Stimulated activated CD8-positive, alpha-beta memory T cell treated with anti-CD3 and anti-CD28 coated beads, Interleukin-12 subunit alpha, Interleukin-12 subunit beta, amount 100 ng/mL, for 1 hour (primary cell): ENCODE measurements around the gene ADARB2.

Source experiments
- DNase-seq: peaks from one replicate; pipeline ENCODE4 v3.0.0-alpha.2; 2020; ENCODE audit warnings: low read depth

The ADARB2 gene

GRCh38 chr10:1735562-1735961 is 1.8 kb downstream of the ADARB2 start:
- DNase-seq = no peak

GRCh38 chr10:1734288-1734687 is 3.0 kb downstream of the ADARB2 start:
- no peak for DNase-seq

GRCh38 chr10:1733720-1734119 is 3.6 kb downstream of the ADARB2 start:
- DNase-seq = no peak

GRCh38 chr10:1732564-1732996 is 4.7 kb downstream of the ADARB2 start:
- DNase-seq = no peak

GRCh38 chr10:1731592-1731991 is 5.7 kb downstream of the ADARB2 start:
- DNase-seq = no peak

GRCh38 chr10:1729751-1730150 is 7.6 kb downstream of the ADARB2 start:
- DNase-seq = no peak

- DNase-seq = no peak
Measured at GRCh38 chr10:1726861-1727260, 10.5 kb downstream of the ADARB2 start.

GRCh38 chr10:1724921-1725488 is 12.3 kb downstream of the ADARB2 start:
- no peak for DNase-seq

- no peak for DNase-seq
Measured at GRCh38 chr10:1716839-1717238, 20.5 kb downstream of the ADARB2 start.

- DNase-seq = no peak
Measured at GRCh38 chr10:1715821-1716220, 21.5 kb downstream of the ADARB2 start.

GRCh38 chr10:1712944-1713671 is 24.2 kb downstream of the ADARB2 start:
- no peak for DNase-seq

GRCh38 chr10:1712314-1712713 is 25.0 kb downstream of the ADARB2 start:
- no peak for DNase-seq

- DNase-seq = no peak
Measured at GRCh38 chr10:1709161-1709560, 28.2 kb downstream of the ADARB2 start.

GRCh38 chr10:1708746-1709145 is 28.6 kb downstream of the ADARB2 start:
- no peak for DNase-seq

- no peak for DNase-seq
Measured at GRCh38 chr10:1706711-1707110, 30.6 kb downstream of the ADARB2 start.

GRCh38 chr10:1706256-1706655 is 31.1 kb downstream of the ADARB2 start:
- no peak for DNase-seq

GRCh38 chr10:1698185-1698584 is 39.1 kb downstream of the ADARB2 start:
- DNase-seq = no peak

- no peak for DNase-seq
Measured at GRCh38 chr10:1696106-1696505, 41.2 kb downstream of the ADARB2 start.

- no peak for DNase-seq
Measured at GRCh38 chr10:1690086-1690485, 47.2 kb downstream of the ADARB2 start.

GRCh38 chr10:1688531-1688930 is 48.8 kb downstream of the ADARB2 start:
- DNase-seq = no peak

- DNase-seq = no peak
Measured at GRCh38 chr10:1687623-1688150, 49.6 kb downstream of the ADARB2 start.

GRCh38 chr10:1687190-1687589 is 50.1 kb downstream of the ADARB2 start:
- DNase-seq = no peak

- no peak for DNase-seq
Measured at GRCh38 chr10:1686491-1686749, 50.9 kb downstream of the ADARB2 start.
